Heart left ventricle (tissue), 11 donors: ENCODE data around the gene PCDHA13. TPM values are rescaled to one million over a fixed set of nuclear protein-coding genes. Genes with fewer than 3 reads are reported as not detected.

Source experiments
- polyA plus RNA-seq, 2 donors: library from polyadenylated mRNA; stranded (reverse); fragments of 200-250 nt; gene quantifications; one replicate each; pipeline ENCODE4 v1.2.3, GENCODE V29; 2013
- total RNA-seq, 9 donors: library from RNA; depleted of rRNA in 2 of 9; stranded (reverse); fragments of >200 nt in 2 of 9; fragmentation: NEBNext Ultra II Directional in 3 of 9; extraction: Animal tissue kit (Norgen Biotek cat#: 25700) in 3 of 9; gene quantifications; one replicate each; pipeline versions ENCODE4 v1.1.0 to v1.2.4, GENCODE V29; 2016 to 2023
- donor health status: ischemic (EF 13 %, LVEDD 7.1; RV severe dilation, severe dysfunction).
- donor health status: healthy with polysubstance abuse.
- donor health status: DM: no; HTN: yes; CAD: no.
- donor health status: DM: no; HTN: no; CAD: no.
- donor health status: ischemic (EF 25% LVEDD 5.7; RV mildly dilated, moderate dysfunction).
- donor health status: healthy.
- donor health status: DM: yes; HTN: yes; CAD: no.
- donor health status: PGD.
- donor health status: nonischemic (EF 23%, LVEDD 6.1; RV moderate dilation, normal function).

Gene PCDHA13
- total and polyA plus RNA-seq, 11 donors, result 0.01 to 0.38 (median 0.12) TPM; not detected in 8

Other genes starting within 250 kb of the PCDHA13 start
- gene CD14, start 248.9 kb upstream of the PCDHA13 start, total RNA-seq, result 100 to 1,000 TPM in 2 of 9 donors, 10 to 100 TPM in 7; 16.6 to 220 (median 26.7) TPM
- gene CD14, start 248.9 kb upstream of the PCDHA13 start, polyA plus RNA-seq, result 10 to 100 TPM in 1 of 2 donors, 1 to 10 TPM in 1; 9.9 to 20.3 TPM
- gene TMCO6, start 242.7 kb upstream of the PCDHA13 start, total RNA-seq, result 10 to 100 TPM in 1 of 9 donors, 1 to 10 TPM in 8; 2.2 to 11.7 (median 3.3) TPM
- 1 to 10 TPM; 3.9 to 8.7 TPM for gene TMCO6, start 242.7 kb upstream of the PCDHA13 start, polyA plus RNA-seq
- 100 to 1,000 TPM in 8 of 9 donors, 10 to 100 TPM in 1; 84.0 to 156 (median 115) TPM for gene NDUFA2, start 234.5 kb upstream of the PCDHA13 start, total RNA-seq
- gene NDUFA2, start 234.5 kb upstream of the PCDHA13 start, polyA plus RNA-seq, result 100 to 1,000 TPM; 205 to 550 TPM
- gene IK, start 234.3 kb upstream of the PCDHA13 start, total RNA-seq, result 100 to 1,000 TPM in 2 of 9 donors, 10 to 100 TPM in 7; 60.9 to 147 (median 79.0) TPM
- gene IK, start 234.3 kb upstream of the PCDHA13 start, polyA plus RNA-seq, result 10 to 100 TPM; 54.4 to 97.6 TPM
- gene WDR55, start 217.2 kb upstream of the PCDHA13 start, total RNA-seq, result 10 to 100 TPM in 8 of 9 donors, 1 to 10 TPM in 1; 9.6 to 17.5 (median 12.2) TPM
- 10 to 100 TPM; 11.0 to 19.3 TPM for gene WDR55, start 217.2 kb upstream of the PCDHA13 start, polyA plus RNA-seq
- under 1 TPM in 7 of 9 donors, not detected in 2; 0.16 to 0.75 (median 0.51) TPM for gene DND1, start 208.5 kb upstream of the PCDHA13 start, total RNA-seq
- gene DND1, start 208.5 kb upstream of the PCDHA13 start, polyA plus RNA-seq, result under 1 TPM; 0.53 to 0.95 TPM
- gene HARS1, start 190.8 kb upstream of the PCDHA13 start, total RNA-seq, result 10 to 100 TPM; 31.3 to 43.9 (median 36.0) TPM
- gene HARS1, start 190.8 kb upstream of the PCDHA13 start, polyA plus RNA-seq, result 10 to 100 TPM; 45.3 to 58.6 TPM
- 10 to 100 TPM; 20.0 to 31.7 (median 24.6) TPM for gene HARS2, start 190.7 kb upstream of the PCDHA13 start, total RNA-seq
- 10 to 100 TPM; 17.4 to 31.3 TPM for gene HARS2, start 190.7 kb upstream of the PCDHA13 start, polyA plus RNA-seq
- gene ZMAT2, start 181.7 kb upstream of the PCDHA13 start, total RNA-seq, result 10 to 100 TPM; 25.0 to 39.5 (median 33.9) TPM
- gene ZMAT2, start 181.7 kb upstream of the PCDHA13 start, polyA plus RNA-seq, result 10 to 100 TPM; 56.0 to 72.9 TPM
- under 1 TPM in 1 of 9 donors, not detected in 8; 0.08 TPM for gene PCDHA1, start 96.0 kb upstream of the PCDHA13 start, total RNA-seq
- gene PCDHA1, start 96.0 kb upstream of the PCDHA13 start, polyA plus RNA-seq, result not detected
- gene PCDHA2, start 87.3 kb upstream of the PCDHA13 start, total RNA-seq, result under 1 TPM in 1 of 9 donors, not detected in 8; 0.07 TPM
- under 1 TPM in 1 of 2 donors, not detected in 1; 0.01 TPM for gene PCDHA2, start 87.3 kb upstream of the PCDHA13 start, polyA plus RNA-seq
- gene PCDHA3, start 81.1 kb upstream of the PCDHA13 start, total RNA-seq, result under 1 TPM in 8 of 9 donors, not detected in 1; 0.07 to 0.39 (median 0.22) TPM
- under 1 TPM in 1 of 2 donors, not detected in 1; 0.01 TPM for gene PCDHA3, start 81.1 kb upstream of the PCDHA13 start, polyA plus RNA-seq
- gene PCDHA4, start 75.1 kb upstream of the PCDHA13 start, total RNA-seq, result under 1 TPM in 6 of 9 donors, not detected in 3; 0.02 to 0.21 (median 0.13) TPM
- gene PCDHA4, start 75.1 kb upstream of the PCDHA13 start, polyA plus RNA-seq, result under 1 TPM in 1 of 2 donors, not detected in 1; 0.03 TPM
- under 1 TPM in 4 of 9 donors, not detected in 5; 0.07 to 0.20 (median 0.08) TPM for gene PCDHA5, start 60.5 kb upstream of the PCDHA13 start, total RNA-seq
- under 1 TPM in 1 of 2 donors, not detected in 1; 0.04 TPM for gene PCDHA5, start 60.5 kb upstream of the PCDHA13 start, polyA plus RNA-seq
- under 1 TPM in 6 of 9 donors, not detected in 3; 0.10 to 0.36 (median 0.29) TPM for gene PCDHA6, start 54.2 kb upstream of the PCDHA13 start, total RNA-seq
- not detected for gene PCDHA6, start 54.2 kb upstream of the PCDHA13 start, polyA plus RNA-seq
- gene PCDHA7, start 47.9 kb upstream of the PCDHA13 start, total RNA-seq, result under 1 TPM in 4 of 9 donors, not detected in 5; 0.11 to 0.27 (median 0.20) TPM
- under 1 TPM in 1 of 2 donors, not detected in 1; 0.03 TPM for gene PCDHA7, start 47.9 kb upstream of the PCDHA13 start, polyA plus RNA-seq
- gene PCDHA8, start 40.9 kb upstream of the PCDHA13 start, total RNA-seq, result under 1 TPM in 4 of 9 donors, not detected in 5; 0.08 to 0.32 (median 0.12) TPM
- not detected for gene PCDHA8, start 40.9 kb upstream of the PCDHA13 start, polyA plus RNA-seq
- gene PCDHA9, start 33.7 kb upstream of the PCDHA13 start, total RNA-seq, result under 1 TPM in 3 of 9 donors, not detected in 6; 0.07 to 0.15 (median 0.08) TPM
- not detected for gene PCDHA9, start 33.7 kb upstream of the PCDHA13 start, polyA plus RNA-seq
- under 1 TPM in 7 of 9 donors, not detected in 2; 0.04 to 0.41 (median 0.19) TPM for gene PCDHA10, start 26.2 kb upstream of the PCDHA13 start, total RNA-seq
- under 1 TPM; under 0.01 to 0.01 TPM for gene PCDHA10, start 26.2 kb upstream of the PCDHA13 start, polyA plus RNA-seq
- under 1 TPM in 2 of 9 donors, not detected in 7; 0.08 to 0.13 TPM for gene PCDHA11, start 13.2 kb upstream of the PCDHA13 start, total RNA-seq
- gene PCDHA11, start 13.2 kb upstream of the PCDHA13 start, polyA plus RNA-seq, result not detected
- gene PCDHA12, start 6.8 kb upstream of the PCDHA13 start, total RNA-seq, result under 1 TPM in 4 of 9 donors, not detected in 5; 0.08 to 0.97 (median 0.09) TPM
- gene PCDHA12, start 6.8 kb upstream of the PCDHA13 start, polyA plus RNA-seq, result not detected
- under 1 TPM in 6 of 9 donors, not detected in 3; 0.08 to 0.88 (median 0.14) TPM for gene PCDHAC1, start 44.2 kb downstream of the PCDHA13 start, total RNA-seq
- not detected for gene PCDHAC1, start 44.2 kb downstream of the PCDHA13 start, polyA plus RNA-seq
- gene PCDHAC2, start 84.4 kb downstream of the PCDHA13 start, total RNA-seq, result 1 to 10 TPM in 2 of 9 donors, under 1 TPM in 7; 0.07 to 2.2 (median 0.47) TPM
- gene PCDHAC2, start 84.4 kb downstream of the PCDHA13 start, polyA plus RNA-seq, result under 1 TPM in 1 of 2 donors, not detected in 1; 0.07 TPM
- under 1 TPM in 2 of 9 donors, not detected in 7; 0.04 to 0.05 TPM for gene PCDHB1, start 169.2 kb downstream of the PCDHA13 start, total RNA-seq
- not detected for gene PCDHB1, start 169.2 kb downstream of the PCDHA13 start, polyA plus RNA-seq
- 1 to 10 TPM in 8 of 9 donors, under 1 TPM in 1; 0.70 to 4.3 (median 2.3) TPM for gene PCDHB2, start 212.5 kb downstream of the PCDHA13 start, total RNA-seq
- gene PCDHB2, start 212.5 kb downstream of the PCDHA13 start, polyA plus RNA-seq, result under 1 TPM; 0.50 to 0.69 TPM
- gene PCDHB3, start 218.3 kb downstream of the PCDHA13 start, total RNA-seq, result 1 to 10 TPM in 6 of 9 donors, under 1 TPM in 3; 0.77 to 2.9 (median 1.1) TPM
- under 1 TPM; 0.27 to 0.33 TPM for gene PCDHB3, start 218.3 kb downstream of the PCDHA13 start, polyA plus RNA-seq
- gene PCDHB4, start 239.7 kb downstream of the PCDHA13 start, total RNA-seq, result 1 to 10 TPM in 8 of 9 donors, under 1 TPM in 1; 0.91 to 2.8 (median 1.6) TPM
- under 1 TPM; 0.30 to 0.55 TPM for gene PCDHB4, start 239.7 kb downstream of the PCDHA13 start, polyA plus RNA-seq